ENCODE measurements around the gene FANCE.
"Not testable (repeated sequence)": the region's sequence is repeated elsewhere in the genome, so short reads cannot be mapped to it uniquely, and the experiment has no call there.

The FANCE gene

DNA sequence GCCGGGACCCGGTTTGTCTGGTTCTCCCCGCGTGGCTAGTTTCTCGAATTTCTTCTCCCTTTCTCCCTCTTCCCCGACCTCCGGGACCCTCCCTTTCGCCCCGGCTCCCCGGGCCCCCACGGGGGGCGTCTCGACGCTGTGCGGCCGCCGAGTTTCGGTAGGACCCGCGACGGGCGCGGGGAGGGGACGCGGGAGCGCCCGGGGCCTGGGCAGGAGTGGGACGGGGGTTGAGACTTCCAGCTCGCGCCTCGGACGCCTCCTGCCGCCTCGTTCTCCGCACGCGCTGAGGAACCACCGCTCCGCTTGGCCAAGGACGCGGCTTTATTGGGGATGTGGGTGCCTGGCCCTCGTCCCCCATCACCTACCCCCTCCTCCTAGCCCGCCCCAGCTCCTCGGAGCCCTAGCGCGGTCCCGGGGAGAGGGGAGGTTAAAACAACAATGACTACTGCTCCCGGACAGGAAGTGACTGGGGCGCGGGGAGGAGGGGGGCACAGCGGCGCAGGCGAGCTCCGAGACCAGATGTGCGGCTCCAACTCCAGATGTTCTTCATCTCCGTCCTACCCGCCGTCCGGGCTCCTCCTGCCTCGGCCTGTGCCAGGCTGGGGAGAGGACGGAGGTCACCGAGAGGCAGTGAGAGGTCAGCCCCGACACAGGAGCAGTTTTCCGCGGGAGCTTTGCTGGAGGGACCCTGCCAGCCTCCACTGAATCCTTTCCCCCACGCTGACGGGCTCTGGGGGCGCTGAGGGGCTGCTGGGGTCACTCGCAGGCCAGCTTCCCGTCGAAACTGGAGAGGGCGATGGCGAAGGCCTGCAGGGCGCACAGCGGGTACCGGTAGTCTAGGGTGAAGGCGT, 45.7 kb downstream of the FANCE start:
- peak; percentile 18 for DNase-seq (ENCODE audit: low spot score)

DNA sequence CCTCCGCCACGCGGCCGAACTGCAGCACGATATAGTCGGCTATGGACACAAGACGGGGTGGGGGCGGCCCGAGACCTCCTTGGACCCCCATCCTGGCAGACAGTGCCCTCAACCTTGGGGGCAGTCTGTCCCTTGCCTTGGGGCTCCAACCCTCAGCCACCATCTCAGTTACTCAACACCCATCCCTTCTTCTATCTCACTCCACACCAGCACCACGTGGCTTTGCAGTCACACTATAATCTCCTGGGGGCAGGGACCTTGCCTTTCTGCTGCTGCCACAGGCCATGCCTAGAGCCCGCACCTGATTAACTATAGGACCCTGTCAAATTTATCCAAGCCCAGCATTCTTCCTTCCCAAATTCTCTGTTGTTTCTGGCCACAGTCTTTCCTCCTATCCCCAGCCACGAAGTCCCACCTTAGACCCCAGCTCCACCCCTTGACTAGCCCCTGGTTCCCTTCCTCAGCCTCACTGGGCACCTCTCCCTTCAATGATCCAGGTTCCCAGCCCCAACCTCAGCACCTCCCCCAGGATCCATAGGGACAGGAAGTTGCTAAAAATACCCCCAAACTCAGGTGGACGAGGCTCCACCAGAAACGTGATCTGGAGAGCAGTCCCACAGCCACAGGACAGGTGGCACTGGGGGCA, 46.4 kb downstream of the FANCE start:
- no peak for DNase-seq (ENCODE audit: low spot score)

DNA sequence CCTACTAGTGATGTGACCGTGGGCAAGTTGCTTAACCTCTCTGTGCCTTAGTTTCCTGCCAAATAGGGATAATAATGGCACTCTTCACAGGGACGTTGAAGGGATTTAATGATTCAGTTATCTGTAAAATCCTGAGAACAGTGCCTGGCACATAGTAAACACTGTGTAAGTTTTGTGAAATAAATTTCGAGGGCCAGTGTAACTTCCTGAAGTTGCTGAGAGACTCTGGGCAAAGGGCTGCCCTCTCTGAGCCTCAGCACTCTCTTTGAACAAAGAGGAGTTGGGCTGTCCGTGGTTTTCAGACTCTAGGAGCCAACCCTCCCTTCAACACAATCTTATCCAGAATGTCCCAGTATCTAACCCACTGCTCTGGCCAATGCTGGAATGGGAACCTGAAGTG, 47.2 kb downstream of the FANCE start:
- no peak for DNase-seq (ENCODE audit: low spot score)

DNA sequence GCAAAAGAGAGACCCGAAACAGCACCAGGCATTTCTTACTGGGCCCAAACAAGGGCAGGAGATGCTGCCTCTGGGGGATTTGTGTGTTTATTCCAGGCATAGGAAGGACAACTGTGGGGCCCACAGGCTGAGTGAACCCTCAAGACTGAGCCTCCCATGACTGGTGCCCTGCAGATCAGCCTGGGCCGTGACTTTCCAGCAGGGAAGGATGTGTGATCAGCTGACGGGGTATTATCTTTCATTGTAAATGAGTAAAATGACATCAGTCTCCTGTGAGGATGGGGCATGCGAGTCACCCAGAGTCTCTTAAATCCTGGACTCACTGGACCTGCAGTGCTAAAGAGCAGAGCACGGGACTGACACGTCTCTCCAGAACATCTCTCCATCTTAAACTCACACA, 48.6 kb downstream of the FANCE start:
- no peak for DNase-seq (ENCODE audit: low spot score)

DNA sequence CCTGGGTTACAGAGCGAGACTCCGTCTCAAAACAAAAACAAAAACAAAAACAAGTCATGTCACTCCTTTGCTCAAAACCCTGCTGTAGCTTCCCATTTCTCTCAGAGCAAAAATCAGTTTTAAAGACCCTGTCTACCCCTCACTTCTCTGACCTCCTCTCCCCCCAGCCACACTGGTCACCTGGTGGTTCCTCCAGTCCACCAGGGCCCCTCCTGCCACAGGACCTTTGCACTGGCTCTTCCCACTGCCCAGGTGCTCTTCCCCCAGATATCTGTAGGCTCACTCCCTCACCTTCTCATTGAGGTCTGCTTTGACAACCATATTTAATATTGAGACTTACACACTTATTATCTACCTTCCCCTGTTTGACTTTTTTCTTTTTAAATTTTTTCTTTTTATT, 49.6 kb downstream of the FANCE start:
- DNase-seq (ENCODE audit: low spot score): no peak

DNA sequence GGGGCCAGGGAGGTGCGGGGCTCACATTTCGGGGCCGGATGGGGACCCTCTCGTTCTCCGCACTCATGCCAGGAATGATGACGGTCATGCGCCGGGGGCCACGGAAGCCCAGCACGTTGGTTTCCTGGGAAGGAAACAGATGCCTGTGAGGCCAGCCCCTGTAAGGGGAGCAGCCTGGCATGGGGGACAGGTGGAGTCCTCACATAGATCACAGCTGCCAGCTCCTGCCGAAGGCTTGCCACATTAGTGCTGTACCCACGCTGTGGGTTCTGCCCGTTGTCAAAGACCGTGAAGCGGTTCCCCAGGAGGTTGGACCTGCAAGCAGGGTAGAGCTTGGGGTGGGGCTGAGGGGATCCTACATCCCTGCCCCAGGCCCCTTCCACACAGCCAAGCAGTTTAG, 51.4 kb downstream of the FANCE start:
- no peak for DNase-seq (ENCODE audit: low spot score)

DNA sequence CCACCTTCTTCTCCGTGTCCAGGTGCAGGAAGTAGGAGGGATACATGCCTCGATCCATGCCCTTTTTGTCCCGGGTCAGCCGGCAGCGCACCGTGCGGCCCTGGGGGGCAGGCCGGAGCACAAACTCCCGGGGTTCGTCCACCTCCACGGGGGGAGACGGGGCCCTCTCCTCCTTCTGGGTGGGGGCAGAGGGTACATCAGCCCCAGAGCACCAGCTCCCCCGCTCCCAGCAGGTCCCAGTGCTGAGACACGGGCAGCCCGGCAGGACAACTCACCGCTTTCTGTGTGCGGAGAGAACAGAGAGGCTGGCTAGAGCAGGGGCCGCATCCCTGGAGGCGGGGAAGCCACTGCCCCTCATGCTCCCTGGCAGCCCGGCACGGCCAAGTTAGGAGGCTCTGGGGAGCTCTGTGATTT, 53.9 kb downstream of the FANCE start:
- DNase-seq (ENCODE audit: low spot score): no peak

DNA sequence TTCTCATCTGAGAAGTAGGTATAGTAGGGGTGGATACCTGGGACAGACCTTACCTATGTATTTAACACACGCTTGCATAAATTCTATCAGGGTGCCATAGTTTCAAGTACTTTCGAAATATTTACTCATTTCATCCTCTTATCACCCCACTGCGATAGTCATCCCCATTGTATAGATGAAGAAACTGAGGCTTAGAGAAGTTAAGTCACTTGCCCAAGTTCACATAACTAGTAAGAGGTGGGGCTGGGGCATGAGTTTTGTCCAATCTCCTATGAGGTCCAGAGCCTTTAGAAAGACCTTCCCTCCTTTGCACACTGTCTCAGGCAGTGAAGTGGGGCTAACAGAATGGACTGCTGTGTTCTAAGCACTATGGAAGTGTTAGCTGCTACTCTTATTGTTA, 54.4 kb downstream of the FANCE start:
- DNase-seq (ENCODE audit: low spot score): no peak

DNA sequence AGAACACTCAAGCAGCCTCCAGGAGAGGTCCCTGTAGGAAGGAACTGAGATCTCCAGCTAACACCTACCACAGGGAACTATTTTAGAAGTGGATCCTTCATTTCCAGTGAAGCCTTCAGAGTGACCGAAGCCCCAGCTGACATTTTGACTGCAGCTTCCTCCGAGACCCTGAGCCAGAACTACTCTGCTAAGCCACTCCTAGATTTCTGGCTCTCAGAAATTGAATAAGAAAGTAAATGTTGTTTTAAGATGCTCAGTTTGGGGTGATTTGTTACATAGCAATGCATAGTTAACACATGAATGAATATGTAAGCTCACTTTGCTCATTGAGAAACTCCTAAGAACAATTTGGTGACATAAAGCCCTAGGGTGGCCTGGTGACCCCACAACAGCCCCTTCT, 55.1 kb downstream of the FANCE start:
- DNase-seq (ENCODE audit: low spot score): no peak

DNA sequence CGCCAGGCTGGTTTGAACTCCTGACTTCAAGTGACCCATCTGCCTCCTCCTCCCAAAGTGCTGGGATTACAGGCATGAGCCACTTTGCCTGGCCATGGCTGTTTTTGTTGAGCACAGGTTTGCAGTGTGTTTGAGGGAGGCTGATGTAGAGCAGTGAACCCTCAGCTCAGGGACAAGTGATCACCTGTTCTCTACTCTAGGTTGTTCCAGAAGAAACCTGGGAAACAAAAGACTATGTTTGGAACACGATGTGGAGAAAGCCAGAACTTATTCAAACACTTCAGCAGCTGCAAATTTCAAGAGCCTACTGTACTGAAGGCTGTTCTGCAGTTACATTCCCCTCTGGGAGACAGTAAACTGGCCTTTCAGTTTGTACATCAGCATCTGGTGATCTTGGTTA, 55.9 kb downstream of the FANCE start:
- DNase-seq (ENCODE audit: low spot score): no peak

DNA sequence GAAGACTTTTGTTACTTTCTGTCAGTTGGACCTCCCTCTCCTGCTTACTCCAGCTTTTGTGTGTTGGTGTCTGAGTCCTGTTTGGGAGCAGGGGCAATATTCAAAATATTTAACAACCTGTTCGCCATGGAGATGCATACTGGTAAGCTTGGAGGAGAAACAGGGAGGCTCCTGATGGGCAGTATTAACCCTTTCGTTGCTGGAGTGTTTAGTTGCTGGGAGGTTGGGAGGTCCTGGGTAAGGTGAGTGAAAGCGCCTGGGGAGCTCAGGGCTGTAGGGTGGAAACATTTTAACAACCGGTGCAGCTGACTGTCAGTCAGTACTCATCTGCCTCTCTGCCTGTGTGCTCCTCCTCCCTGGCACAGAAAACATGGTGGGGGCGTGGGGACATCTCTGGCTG, 56.4 kb downstream of the FANCE start:
- no peak for DNase-seq (ENCODE audit: low spot score)

DNA sequence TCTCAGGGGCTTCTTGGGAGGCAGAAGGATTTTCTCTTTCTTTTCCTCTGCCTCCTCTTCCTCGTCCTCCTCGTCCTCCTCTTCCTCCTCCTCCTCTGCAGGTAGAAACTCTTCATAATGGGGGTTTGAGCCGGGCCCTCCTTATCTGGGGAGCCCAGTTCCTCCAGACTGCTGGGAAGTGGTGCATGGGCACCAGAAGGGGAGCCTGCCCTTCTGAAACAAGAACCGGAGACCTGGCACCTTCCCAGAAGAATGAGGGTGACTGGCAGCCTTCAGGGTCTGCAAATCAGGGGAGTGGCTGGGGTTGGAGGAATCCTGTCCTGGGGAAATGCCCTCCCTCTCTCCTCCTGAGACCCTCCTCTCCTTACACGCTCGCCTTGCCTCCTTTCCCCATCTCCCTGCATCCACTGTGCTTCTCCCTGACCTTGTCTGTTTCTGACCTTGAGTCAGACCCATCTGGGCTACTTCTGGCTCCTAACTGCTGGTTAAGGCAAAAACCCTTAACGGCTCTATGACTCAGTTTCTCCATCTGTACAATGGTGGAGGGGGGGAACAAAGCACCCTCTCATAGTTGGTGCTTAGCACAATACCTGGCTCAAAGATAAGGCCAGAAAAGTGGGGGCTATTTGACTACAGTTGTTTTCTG, 58.9 kb downstream of the FANCE start:
- no peak for DNase-seq (ENCODE audit: low spot score)

DNA sequence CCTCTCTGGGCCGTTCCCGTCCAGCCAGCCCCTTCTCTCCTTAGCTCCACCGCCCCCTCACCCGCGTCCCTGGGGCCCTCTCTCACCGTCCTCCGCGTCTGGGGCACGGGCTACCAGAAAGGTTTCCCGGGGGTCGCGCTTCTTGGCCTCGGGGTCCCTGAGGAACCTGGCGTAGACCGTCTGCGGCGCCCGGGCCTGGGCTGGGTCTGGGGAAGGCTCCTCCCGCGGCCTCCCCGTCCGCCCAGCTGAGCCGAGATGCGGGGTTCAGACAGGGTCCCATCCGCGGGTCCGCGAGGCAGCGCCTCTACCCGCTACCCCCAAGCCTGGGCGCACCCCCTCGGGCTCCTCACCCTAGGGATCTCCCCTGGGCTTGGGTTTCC, 59.4 kb downstream of the FANCE start:
- no peak for DNase-seq (ENCODE audit: low spot score)

DNA sequence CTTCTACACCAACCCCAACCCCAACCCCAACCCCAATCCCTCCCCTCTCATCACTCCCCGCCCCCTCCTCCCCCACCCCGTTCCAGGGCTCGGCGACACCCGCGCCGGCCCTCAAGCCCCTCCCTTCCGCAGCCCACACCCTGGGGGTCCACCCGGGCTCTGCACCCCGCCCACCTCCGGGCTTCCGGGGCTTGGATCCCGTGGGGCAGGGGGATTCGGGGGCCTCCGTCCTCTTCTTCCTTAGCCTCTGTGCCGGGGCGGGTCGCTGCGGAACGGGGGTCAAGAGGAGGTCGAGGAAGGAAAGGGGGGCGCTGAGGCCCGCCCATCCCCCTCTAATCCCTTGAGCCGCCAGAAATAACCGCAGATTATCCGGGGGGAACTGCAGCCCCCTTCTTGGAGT, 59.9 kb downstream of the FANCE start:
- no peak for DNase-seq (ENCODE audit: low spot score)

DNA sequence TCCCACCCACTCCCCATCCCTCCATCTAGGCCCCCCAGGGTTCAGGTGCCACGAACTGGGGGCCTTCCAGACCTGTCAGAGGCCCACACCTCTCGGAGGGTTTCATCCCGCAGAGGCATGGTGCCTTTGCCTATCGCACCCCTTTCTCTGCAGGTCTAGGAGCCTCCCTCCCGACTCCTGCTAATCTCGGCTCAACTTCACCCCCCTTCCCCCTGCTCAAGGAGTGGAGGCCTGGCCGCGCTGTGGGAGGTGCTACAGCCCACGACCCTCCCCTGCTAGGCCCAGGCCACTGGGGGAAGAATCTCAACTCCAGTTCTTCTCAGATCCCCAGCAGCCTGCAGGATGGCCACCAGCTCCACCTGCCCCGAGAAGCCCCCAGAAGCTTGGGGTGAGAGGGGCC, 60.6 kb downstream of the FANCE start, which contains the start of gene TULP1:
Gene TULP1 (minus strand): TSS at position 157 of the 400 bp plus-strand sequence. CDS start 38 bp downstream, at position 119.
- no peak for DNase-seq (ENCODE audit: low spot score)

DNA sequence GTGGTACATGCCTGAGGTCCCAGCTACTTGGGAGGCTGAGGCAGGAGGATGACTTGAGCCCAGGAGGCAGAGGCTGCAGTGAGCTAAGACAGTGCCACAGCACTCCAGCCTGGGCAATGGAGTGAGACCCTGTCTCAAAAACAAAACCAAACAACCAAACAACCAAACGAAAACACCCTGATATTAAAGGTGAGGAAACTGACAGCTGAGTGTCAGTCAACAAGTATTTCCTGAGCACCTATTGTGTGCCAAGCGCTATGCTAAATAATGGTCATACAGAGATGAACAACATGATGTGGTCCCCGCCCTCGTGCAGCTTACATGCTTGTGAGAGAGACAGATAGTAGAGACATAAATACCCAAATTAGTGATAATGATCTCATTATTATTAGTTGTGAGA, 62.4 kb downstream of the FANCE start:
- DNase-seq (ENCODE audit: low spot score): no peak

DNA sequence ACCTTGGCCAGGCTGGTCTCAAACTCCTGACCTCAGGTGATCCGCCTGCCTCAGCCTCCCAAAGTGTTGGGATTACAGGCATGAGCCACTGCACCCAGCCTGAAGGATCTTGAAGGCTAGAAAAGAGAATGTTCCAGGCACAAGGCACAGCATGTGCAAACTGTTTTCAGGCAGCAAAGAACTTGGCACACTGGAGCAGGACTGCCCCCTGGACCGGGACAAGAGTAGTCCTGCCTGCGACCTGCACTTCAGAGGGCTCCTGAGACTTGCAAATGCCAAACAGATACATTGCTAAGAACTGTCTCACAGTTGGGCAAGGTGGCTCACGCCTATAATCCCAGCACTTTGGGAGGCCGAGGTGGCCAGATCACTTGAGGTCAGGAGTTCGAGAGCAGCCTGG, 63.8 kb downstream of the FANCE start:
- DNase-seq (ENCODE audit: low spot score): not testable (repeated sequence)

Data from CD4-positive, alpha-beta T cell treated with Interleukin-15 for 4 hours (primary cell).